SK-N-SH (cell line): ENCODE measurements around the gene CALML3. TPM values are rescaled to one million over a fixed set of nuclear protein-coding genes. Genes with fewer than 3 reads are reported as not detected.

Source experiments
- CTCF ChIA-PET: fragments of 300-600, 350-600 bp; formaldehyde crosslinking; extraction: SDS; loops from one replicate; lab custom pipeline; 2021; lab: Yijun Ruan, JAX
- POLR2A ChIA-PET: fragments of 350-600 bp; sonication (Branson Sonifier 250); formaldehyde crosslinking; extraction: SDS; loops from one replicate; lab custom pipeline; 2020; ENCODE audit warnings: antibody characterized with exemption, inconsistent platforms; lab: Yijun Ruan, JAX
- DNase-seq: peaks from one replicate; pipeline ENCODE4 v3.0.0; 2012
- H2AFZ ChIP-seq: fragments of 200-600 bp; sonication (generic); 2 replicates; pipeline ENCODE4 v1.8.1; 2016; ENCODE audit warnings: antibody characterized with exemption, mild to moderate bottlenecking, low read depth
- H3F3A ChIP-seq: fragments of 200-600 bp; sonication (generic); replicated peaks from 2 replicates; pipeline ENCODE3; 2016; ENCODE audit warnings: antibody characterized with exemption, mild to moderate bottlenecking; ENCODE audit not compliant: insufficient read depth
- H3K27ac ChIP-seq, 2 experiments: fragments of 200-500 bp in 1 of 2; fragments of 200-600 bp in 1 of 2; sonication (Bioruptor generic) in 1 of 2; sonication (generic), shearing (Covaris generic) in 1 of 2; 2 replicates each; pipeline versions ENCODE4 v1.5.1 to v1.6.1; 2014 to 2016; ENCODE audit warnings: low read depth in 2 of 2, inconsistent platforms in 1 of 2, low read length in 1 of 2, mild to moderate bottlenecking in 1 of 2, mixed read lengths in 1 of 2
- H3K27me3 ChIP-seq: fragments of 200-600 bp; sonication (generic), shearing (Covaris generic); 2 replicates; pipeline ENCODE4 v1.6.1; 2016; ENCODE audit warnings: mixed run types; ENCODE audit not compliant: insufficient read depth
- H3K36me3 ChIP-seq, 2 experiments: fragments of 200-500 bp in 1 of 2; fragments of 200-600 bp in 1 of 2; sonication (Bioruptor generic) in 1 of 2; sonication (generic) in 1 of 2; replicated peaks in 1 of 2; 2 replicates each; pipeline versions ENCODE3 to v1.5.1; 2014 to 2016; ENCODE audit warnings: low read length in 1 of 2, mild to moderate bottlenecking in 1 of 2; ENCODE audit not compliant: insufficient read depth in 2 of 2, control insufficient read depth in 1 of 2
- H3K4me1 ChIP-seq, 2 experiments: fragments of 200-500 bp in 1 of 2; fragments of 200-600 bp in 1 of 2; sonication (Bioruptor generic) in 1 of 2; sonication (generic), shearing (Covaris generic) in 1 of 2; 2 replicates each; pipeline versions ENCODE4 v1.5.1 to v1.6.1; 2014 to 2016; ENCODE audit warnings: low read depth in 1 of 2, low read length in 1 of 2, mixed run types in 1 of 2; ENCODE audit not compliant: insufficient read depth in 2 of 2, control insufficient read depth in 1 of 2
- H3K4me2 ChIP-seq: fragments of 200-600 bp; sonication (generic), shearing (Covaris generic); 2 replicates; pipeline ENCODE4 v1.6.1; 2017; ENCODE audit warnings: mixed run types
- H3K4me3 ChIP-seq, 2 experiments: fragments of 200-500 bp in 1 of 2; fragments of 200-600 bp in 1 of 2; sonication (Bioruptor generic) in 1 of 2; sonication (generic), shearing (Covaris generic) in 1 of 2; 2 replicates each; pipeline versions ENCODE4 v1.5.1 to v1.8.1; 2014 to 2016; ENCODE audit warnings: low read depth in 2 of 2, inconsistent platforms in 1 of 2, low read length in 1 of 2, mild to moderate bottlenecking in 1 of 2, mixed read lengths in 1 of 2, moderate library complexity in 1 of 2
- H3K79me2 ChIP-seq: fragments of 200-600 bp; sonication (generic); 2 replicates; pipeline ENCODE4 v1.8.1; 2017; ENCODE audit warnings: mild to moderate bottlenecking; ENCODE audit not compliant: insufficient read depth
- H3K9ac ChIP-seq: fragments of 200-600 bp; sonication (generic); 2 replicates; pipeline ENCODE4 v1.6.1; 2017; ENCODE audit warnings: mixed run types
- H3K9me2 ChIP-seq: fragments of 200-600 bp; sonication (generic); 2 replicates; pipeline ENCODE4 v1.6.1; 2017; ENCODE audit warnings: mixed run types
- H3K9me3 ChIP-seq: fragments of 200-600 bp; sonication (generic); 2 replicates; pipeline ENCODE4 v1.6.1; 2017; ENCODE audit warnings: mixed run types, mild to moderate bottlenecking, moderate library complexity
- H4K20me1 ChIP-seq: fragments of 200-600 bp; sonication (generic); 2 replicates; pipeline ENCODE4 v1.6.1; 2017; ENCODE audit warnings: mild to moderate bottlenecking, mixed run types; ENCODE audit not compliant: insufficient read depth
- EP300 ChIP-seq, 2 experiments: IDR thresholded peaks; 2 replicates each; pipeline versions ENCODE4 v1.4.0 to v1.6.1; 2012; ENCODE audit warnings: borderline replicate concordance in 1 of 2, low read depth in 1 of 2, low read length in 1 of 2
- EZH2phosphoT487 ChIP-seq: fragments of 200-600 bp; sonication (generic); IDR thresholded peaks from 2 replicates; pipeline ENCODE4 v1.6.1; 2017; ENCODE audit warnings: low read depth, mixed run types, mild to moderate bottlenecking, antibody characterized with exemption, moderate library complexity, borderline replicate concordance
- FOSL2 ChIP-seq: IDR thresholded peaks from 2 replicates; pipeline ENCODE4 v1.4.0; 2012; ENCODE audit warnings: low read depth, mild to moderate bottlenecking, moderate library complexity, borderline replicate concordance
- FOXJ3 ChIP-seq: sonication (generic); formaldehyde crosslinking; IDR thresholded peaks from 2 replicates; pipeline ENCODE4 v1.5.1; 2020; ENCODE audit warnings: mild to moderate bottlenecking, missing genetic modification reagents
- GATA2 ChIP-seq: sonication (generic); formaldehyde crosslinking; IDR thresholded peaks from 2 replicates; pipeline ENCODE4 v1.5.0; 2020; ENCODE audit warnings: mild to moderate bottlenecking, missing genetic modification reagents
- JUND ChIP-seq: IDR thresholded peaks from 2 replicates; pipeline ENCODE4 v1.4.0; 2012
- MEF2A ChIP-seq: IDR thresholded peaks from 2 replicates; pipeline ENCODE4 v1.4.0; 2012; ENCODE audit warnings: low read depth, borderline replicate concordance
- MXI1 ChIP-seq: IDR thresholded peaks from 2 replicates; pipeline ENCODE4 v1.6.1; 2012; ENCODE audit warnings: mild to moderate bottlenecking, low read depth, low read length, improper control_type of control experiment
- NFIC ChIP-seq: IDR thresholded peaks from 2 replicates; pipeline ENCODE4 v1.4.0; 2012; ENCODE audit warnings: borderline replicate concordance
- RAD21 ChIP-seq: IDR thresholded peaks from 2 replicates; pipeline ENCODE4 v1.6.1; 2012; ENCODE audit warnings: mild to moderate bottlenecking, low read length
- RCOR1 ChIP-seq: fragments of 150-350 bp; IDR thresholded peaks from 2 replicates; pipeline ENCODE4 v1.6.1; 2017; ENCODE audit warnings: antibody characterized with exemption, low read length
- SIN3A ChIP-seq: IDR thresholded peaks from 2 replicates; pipeline ENCODE4 v1.6.1; 2012; ENCODE audit warnings: low read depth, mild to moderate bottlenecking, low read length, moderate library complexity, borderline replicate concordance
- SMC3 ChIP-seq: IDR thresholded peaks from 2 replicates; pipeline ENCODE4 v1.6.1; 2012; ENCODE audit warnings: low read depth, low read length, improper control_type of control experiment
- TCF12 ChIP-seq: IDR thresholded peaks from 2 replicates; pipeline ENCODE4 v1.4.0; 2012
- TEAD4 ChIP-seq: IDR thresholded peaks from 2 replicates; pipeline ENCODE4 v1.4.0; 2012; ENCODE audit warnings: mild to moderate bottlenecking, borderline replicate concordance; ENCODE audit not compliant: insufficient read depth
- USF1 ChIP-seq: IDR thresholded peaks from 2 replicates; pipeline ENCODE4 v1.4.0; 2012; ENCODE audit warnings: low read depth, borderline replicate concordance
- YY1 ChIP-seq: IDR thresholded peaks from 2 replicates; pipeline ENCODE4 v1.4.0; 2012; ENCODE audit warnings: low read depth, mild to moderate bottlenecking
- WGBS: methylation state at CpG from one replicate; pipeline ENCODE4 v1.1.6; 2017; ENCODE audit warnings: low lambda C conversion rate; 5-methylcytosine and 5-hydroxymethylcytosine counted together
- polyA plus RNA-seq, 3 experiments: library from polyadenylated mRNA; depleted of rRNA; stranded (reverse); fragments of >200 nt; gene quantifications; 2 replicates each; pipeline ENCODE4 v1.2.3, GENCODE V29; 2012
- TF ChIP-seq, protein P1 (sequence below): fragments of 150-350 bp; IDR thresholded peaks from 2 replicates; pipeline ENCODE4 v1.6.1; 2016; ENCODE audit warnings: mild to moderate bottlenecking, low read depth, low read length
- TF ChIP-seq, protein P2 (sequence below): IDR thresholded peaks from 2 replicates; pipeline ENCODE4 v1.6.1; 2012; ENCODE audit warnings: mild to moderate bottlenecking, low read depth, low read length, moderate library complexity

CALML3 gene
- polyA plus RNA-seq, 1 of the 3 experiments (the other 2 are of a cell fraction) = not detected

DNA sequence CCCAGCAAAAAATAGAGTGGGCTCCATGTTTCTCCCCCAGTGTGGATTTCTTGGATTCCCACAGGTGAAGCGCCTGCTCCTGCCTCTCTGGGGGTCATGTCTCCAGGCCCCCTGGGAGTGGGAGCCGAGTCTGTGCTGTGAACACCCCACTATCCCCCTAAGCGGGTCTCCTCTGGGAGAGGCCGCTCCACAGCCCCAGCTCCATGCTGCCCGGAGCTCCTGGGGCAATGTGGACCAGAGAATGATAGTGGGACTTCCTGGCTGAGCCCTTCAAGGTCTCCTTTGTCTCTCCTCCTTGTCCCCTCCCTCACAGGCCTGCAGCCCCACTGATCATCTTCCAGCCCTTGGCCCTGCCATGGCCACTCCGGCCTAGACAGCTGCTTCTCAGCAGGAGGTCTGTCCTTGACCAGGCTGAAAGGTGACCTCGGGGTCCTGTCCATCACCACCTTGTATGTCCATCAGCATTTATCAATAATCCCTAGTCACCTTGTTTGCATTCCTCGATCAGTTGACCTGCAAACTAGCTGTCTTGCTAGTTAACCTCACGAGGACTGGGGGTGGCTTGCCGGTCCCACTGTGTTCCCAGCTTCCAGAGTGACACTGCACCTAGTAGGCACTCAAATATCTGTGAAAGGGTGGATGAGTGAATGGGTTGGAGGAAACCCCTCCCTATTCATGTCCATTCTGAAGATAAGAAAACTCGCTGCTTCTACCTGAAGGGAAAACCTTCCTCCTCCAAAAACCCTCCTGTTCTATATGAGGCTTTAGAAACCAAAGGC is 776 bp upstream of the CALML3 start:
- 74% methylated on average over 10 of the region's 11 CpGs for WGBS

More for the DNA sequence above, 776 bp upstream of the CALML3 start:
- Histone ChIP-seq H3K9me2 (no peaks in the 10 kb centered on the region), H3K36me3 (no peaks in the 10 kb centered on the region), H3K27ac (no peak overlapping the region), H3K4me3 (no peak overlapping the region), H3K79me2 (no peaks in the 10 kb centered on the region), H4K20me1 (no peaks in the 10 kb centered on the region), H3K9ac (no peak overlapping the region), H3K27me3 (no peaks in the 10 kb centered on the region), H3K4me2 (no peak overlapping the region), H3K4me1 (no peaks in the 10 kb centered on the region), H3K9me3 (no peaks in the 10 kb centered on the region), H2AFZ (no peak overlapping the region), H3F3A (no peaks in the 10 kb centered on the region)
- DNase-seq = no peak
- ChIA-PET CTCF (interaction anchor here (1.2 kb wide), 2 partner anchors 13 to 99 kb away, joined by 3 to 4 read pairs; no protein-coding TSS in a partner anchor), POLR2A (no interaction called here)
- TF ChIP-seq TEAD4 (no peak), SIN3A (no peak), MEF2A (no peak), FOXJ3 (CRISPR knock-in tag) (no peak), TCF12 (no peak), FOSL2 (no peak), NFIC (no peak), EP300 (IDR thresholded peaks at IDR 0.05; ENCODE audit: borderline replicate concordance in 1 of 2, low read depth in 1 of 2, low read length in 1 of 2) (no peak), JUND (no peak), SMC3 (no peak), YY1 (no peak), USF1 (no peak), RCOR1 (no peak), MXI1 (no peak), GATA2 (no peak), RAD21 (no peak), EZH2phosphoT487 (no peak)
- TF ChIP-seq, protein P1, sequence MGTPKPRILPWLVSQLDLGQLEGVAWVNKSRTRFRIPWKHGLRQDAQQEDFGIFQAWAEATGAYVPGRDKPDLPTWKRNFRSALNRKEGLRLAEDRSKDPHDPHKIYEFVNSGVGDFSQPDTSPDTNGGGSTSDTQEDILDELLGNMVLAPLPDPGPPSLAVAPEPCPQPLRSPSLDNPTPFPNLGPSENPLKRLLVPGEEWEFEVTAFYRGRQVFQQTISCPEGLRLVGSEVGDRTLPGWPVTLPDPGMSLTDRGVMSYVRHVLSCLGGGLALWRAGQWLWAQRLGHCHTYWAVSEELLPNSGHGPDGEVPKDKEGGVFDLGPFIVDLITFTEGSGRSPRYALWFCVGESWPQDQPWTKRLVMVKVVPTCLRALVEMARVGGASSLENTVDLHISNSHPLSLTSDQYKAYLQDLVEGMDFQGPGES = no peak
- TF ChIP-seq, protein P2, sequence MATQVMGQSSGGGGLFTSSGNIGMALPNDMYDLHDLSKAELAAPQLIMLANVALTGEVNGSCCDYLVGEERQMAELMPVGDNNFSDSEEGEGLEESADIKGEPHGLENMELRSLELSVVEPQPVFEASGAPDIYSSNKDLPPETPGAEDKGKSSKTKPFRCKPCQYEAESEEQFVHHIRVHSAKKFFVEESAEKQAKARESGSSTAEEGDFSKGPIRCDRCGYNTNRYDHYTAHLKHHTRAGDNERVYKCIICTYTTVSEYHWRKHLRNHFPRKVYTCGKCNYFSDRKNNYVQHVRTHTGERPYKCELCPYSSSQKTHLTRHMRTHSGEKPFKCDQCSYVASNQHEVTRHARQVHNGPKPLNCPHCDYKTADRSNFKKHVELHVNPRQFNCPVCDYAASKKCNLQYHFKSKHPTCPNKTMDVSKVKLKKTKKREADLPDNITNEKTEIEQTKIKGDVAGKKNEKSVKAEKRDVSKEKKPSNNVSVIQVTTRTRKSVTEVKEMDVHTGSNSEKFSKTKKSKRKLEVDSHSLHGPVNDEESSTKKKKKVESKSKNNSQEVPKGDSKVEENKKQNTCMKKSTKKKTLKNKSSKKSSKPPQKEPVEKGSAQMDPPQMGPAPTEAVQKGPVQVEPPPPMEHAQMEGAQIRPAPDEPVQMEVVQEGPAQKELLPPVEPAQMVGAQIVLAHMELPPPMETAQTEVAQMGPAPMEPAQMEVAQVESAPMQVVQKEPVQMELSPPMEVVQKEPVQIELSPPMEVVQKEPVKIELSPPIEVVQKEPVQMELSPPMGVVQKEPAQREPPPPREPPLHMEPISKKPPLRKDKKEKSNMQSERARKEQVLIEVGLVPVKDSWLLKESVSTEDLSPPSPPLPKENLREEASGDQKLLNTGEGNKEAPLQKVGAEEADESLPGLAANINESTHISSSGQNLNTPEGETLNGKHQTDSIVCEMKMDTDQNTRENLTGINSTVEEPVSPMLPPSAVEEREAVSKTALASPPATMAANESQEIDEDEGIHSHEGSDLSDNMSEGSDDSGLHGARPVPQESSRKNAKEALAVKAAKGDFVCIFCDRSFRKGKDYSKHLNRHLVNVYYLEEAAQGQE = no peak
